Fibroblast of villous mesenchyme (primary cell): Measurements from ENCODE around the gene ULBP1. TPM values are rescaled to one million over a fixed set of nuclear protein-coding genes. Genes with fewer than 3 reads are reported as not detected.
A peak's percentile ranks its signal among the peaks of the same experiment; 100 is the strongest.
"Not testable (repeated sequence)": the region's sequence is repeated elsewhere in the genome, so short reads cannot be mapped to it uniquely, and the experiment has no call there.

ENCODE experiments used
- DNase-seq: peaks from one replicate; pipeline ENCODE4 v3.0.0-alpha.2; 2010; ENCODE audit warnings: low read depth
- H3K4me3 ChIP-seq: 2 replicates; pipeline ENCODE4 v1.5.1; 2011; ENCODE audit warnings: low read depth, mild to moderate bottlenecking, low read length
- CTCF ChIP-seq: IDR thresholded peaks from 2 replicates; pipeline ENCODE4 v1.5.1; 2012; ENCODE audit warnings: low read depth, mild to moderate bottlenecking, low read length; ENCODE audit not compliant: insufficient read depth
- total RNA-seq: library from RNA; depleted of rRNA; stranded (reverse); fragments of >200 nt; gene quantifications from 2 replicates; pipeline ENCODE4 v1.2.3, GENCODE V29; 2012

Gene ULBP1
- total RNA-seq, 1 donor: 0.43 TPM

- DNase-seq: no peak
- no peak overlapping the region for H3K4me3 ChIP-seq
- TF ChIP-seq CTCF: no peak
Observed at GRCh38 chr6:149960488-149960887, 3.3 kb upstream of the ULBP1 start.

- no peak overlapping the region for H3K4me3 ChIP-seq
- peak; percentile 32 for TF ChIP-seq CTCF
- no peak for DNase-seq
Observed at GRCh38 chr6:149961728-149962425, 1.9 kb upstream of the ULBP1 start.

GRCh38 chr6:149962461-149963211 lies 1.1 kb upstream of the ULBP1 start:
- H3K4me3 ChIP-seq: peak overlapping the region; percentile 50
- no peak for TF ChIP-seq CTCF
- no peak for DNase-seq

GRCh38 chr6:149963212-149963461 lies 606 bp upstream of the ULBP1 start:
- peak overlapping the region; percentile 50 for H3K4me3 ChIP-seq
- DNase-seq: peak; percentile 34
- TF ChIP-seq CTCF: no peak

GRCh38 chr6:149964308-149965193 lies 808 bp downstream of the ULBP1 start:
- TF ChIP-seq CTCF: no peak
- peak overlapping the region; percentile 50 for H3K4me3 ChIP-seq
- peak; percentile 24 for DNase-seq

- no peak for TF ChIP-seq CTCF
- peak; percentile 9 for DNase-seq
- peak overlapping the region; percentile 50 for H3K4me3 ChIP-seq
Observed at GRCh38 chr6:149965194-149966020, 1.7 kb downstream of the ULBP1 start.

- H3K4me3 ChIP-seq, DNase-seq: not testable (repeated sequence)
Observed at GRCh38 chr6:149966319-149966718, 2.6 kb downstream of the ULBP1 start.
